Measurements from ENCODE around the gene SNX7.

SNX7 gene

GRCh38 chr1:98661544-98662355 lies at the start of gene SNX7:
Gene SNX7 (plus strand): TSS chr1:98661721. CDS start chr1:98661732, 11 bp downstream.
- Histone ChIP-seq H3K27ac (peak within 1 kb of the TSS; percentile 24 to 84 (median 76)), H3K4me3 (peak within 1 kb of the TSS; percentile 51 to 88 (median 72))

GRCh38 chr1:98637316-98637715 lies 24.2 kb upstream of the SNX7 start:
- Histone ChIP-seq H3K4me3 (no peak overlapping the region), H3K27ac (no peak overlapping the region)

GRCh38 chr1:98638185-98638584 lies 23.3 kb upstream of the SNX7 start:
- no peak overlapping the region for H3K27ac ChIP-seq
- H3K4me3 ChIP-seq = no peak overlapping the region

GRCh38 chr1:98644510-98644909 lies 17.0 kb upstream of the SNX7 start:
- H3K27ac ChIP-seq = no peak overlapping the region
- no peak overlapping the region for H3K4me3 ChIP-seq

- Histone ChIP-seq H3K27ac (no peak overlapping the region), H3K4me3 (no peak overlapping the region)
These were observed 10.3 kb upstream of the SNX7 start for GRCh38 chr1:98651116-98651632.

GRCh38 chr1:98653123-98653522 lies 8.4 kb upstream of the SNX7 start:
- H3K4me3 ChIP-seq = no peak overlapping the region
- no peak overlapping the region for H3K27ac ChIP-seq

- H3K4me3 ChIP-seq = no peak overlapping the region
- H3K27ac ChIP-seq = no peak overlapping the region
These were observed 1.6 kb upstream of the SNX7 start for GRCh38 chr1:98659879-98660278.

- peak overlapping the region; percentile 51 to 88 (median 72) for H3K4me3 ChIP-seq
- peak overlapping the region in 19 of 21 experiments; percentile 63 to 84 (median 78) for H3K27ac ChIP-seq
These were observed 479 bp upstream of the SNX7 start for GRCh38 chr1:98660940-98661543.

- peak overlapping the region; percentile 51 to 88 (median 72) for H3K4me3 ChIP-seq
These were observed 792 bp downstream of the SNX7 start for GRCh38 chr1:98662356-98662670.

GRCh38 chr1:98668733-98669132 lies 7.2 kb downstream of the SNX7 start:
- H3K4me3 ChIP-seq = no peak overlapping the region
- peak overlapping the region in 8 of 21 experiments; percentile 10 to 71 (median 48) for H3K27ac ChIP-seq

More at GRCh38 chr1:98662356-98662670, 792 bp downstream of the SNX7 start:
- peak overlapping the region in 20 of 21 experiments; percentile 63 to 84 (median 77) for H3K27ac ChIP-seq

- peak overlapping the region in 7 of 21 experiments; percentile 22 to 64 (median 51) for H3K27ac ChIP-seq
- H3K4me3 ChIP-seq = no peak overlapping the region
These were observed 8.1 kb downstream of the SNX7 start for GRCh38 chr1:98669355-98670296.

- peak overlapping the region in 2 of 21 experiments; percentile 9 to 33 for H3K27ac ChIP-seq
These were observed 10.7 kb downstream of the SNX7 start for GRCh38 chr1:98672189-98672588.

GRCh38 chr1:98674075-98674781 lies 12.7 kb downstream of the SNX7 start:
- H3K4me3 ChIP-seq = no peak overlapping the region
- peak overlapping the region in 2 of 21 experiments; percentile 28 to 37 for H3K27ac ChIP-seq

More at GRCh38 chr1:98672189-98672588, 10.7 kb downstream of the SNX7 start:
- no peak overlapping the region for H3K4me3 ChIP-seq

- no peak overlapping the region for H3K4me3 ChIP-seq
- peak overlapping the region in 1 of 21 experiments; percentile 28 for H3K27ac ChIP-seq
These were observed 13.8 kb downstream of the SNX7 start for GRCh38 chr1:98675282-98675681.

GRCh38 chr1:98677288-98677687 lies 15.8 kb downstream of the SNX7 start:
- peak overlapping the region in 1 of 21 experiments; percentile 14 for H3K27ac ChIP-seq

GRCh38 chr1:98681812-98682211 lies 20.3 kb downstream of the SNX7 start:
- no peak overlapping the region for H3K27ac ChIP-seq

More at GRCh38 chr1:98677288-98677687, 15.8 kb downstream of the SNX7 start:
- no peak overlapping the region for H3K4me3 ChIP-seq

GRCh38 chr1:98688110-98688739 lies 26.7 kb downstream of the SNX7 start:
- Histone ChIP-seq H3K27ac (no peak overlapping the region), H3K4me3 (no peak overlapping the region)

More at GRCh38 chr1:98681812-98682211, 20.3 kb downstream of the SNX7 start:
- no peak overlapping the region for H3K4me3 ChIP-seq

GRCh38 chr1:98690576-98690975 lies 29.1 kb downstream of the SNX7 start:
- no peak overlapping the region for H3K27ac ChIP-seq
- H3K4me3 ChIP-seq = no peak overlapping the region

- no peak overlapping the region for H3K4me3 ChIP-seq
These were observed 31.0 kb downstream of the SNX7 start for GRCh38 chr1:98692482-98692881.

More at GRCh38 chr1:98692482-98692881, 31.0 kb downstream of the SNX7 start:
- no peak overlapping the region for H3K27ac ChIP-seq
